T-helper 9 cell (primary cell): ENCODE results near the gene CYTH1.
"Not testable (repeated sequence)": the region's sequence is repeated elsewhere in the genome, so short reads cannot be mapped to it uniquely, and the experiment has no call there.

ENCODE experiments used
- DNase-seq: peaks from one replicate; pipeline ENCODE4 v3.0.0-alpha.2; 2020

The CYTH1 gene

DNA sequence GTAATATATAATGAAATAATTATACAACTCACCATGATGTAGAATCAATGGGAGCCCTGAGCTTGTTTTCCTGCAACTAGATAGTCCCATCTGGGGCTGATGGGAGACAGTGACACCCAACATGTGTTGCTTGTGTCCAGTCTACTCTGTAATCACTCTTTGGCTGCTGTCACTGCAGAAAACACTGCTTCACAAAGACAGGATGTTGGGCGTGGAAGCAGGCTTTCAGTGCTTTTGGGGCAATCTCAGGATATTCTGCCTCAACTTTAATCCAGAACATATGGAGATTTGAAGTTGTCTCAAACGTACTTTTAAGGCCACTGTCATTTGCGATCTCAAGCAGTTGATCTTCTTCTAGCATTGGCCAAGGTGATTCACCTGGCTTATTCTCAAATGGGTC lies 94.9 kb downstream of the CYTH1 start:
- no peak for DNase-seq

GRCh38 chr17:78684026-78684425 lies 98.0 kb downstream of the CYTH1 start:
- DNase-seq: no peak

GRCh38 chr17:78683408-78683961 lies 98.6 kb downstream of the CYTH1 start:
- no peak for DNase-seq

DNA sequence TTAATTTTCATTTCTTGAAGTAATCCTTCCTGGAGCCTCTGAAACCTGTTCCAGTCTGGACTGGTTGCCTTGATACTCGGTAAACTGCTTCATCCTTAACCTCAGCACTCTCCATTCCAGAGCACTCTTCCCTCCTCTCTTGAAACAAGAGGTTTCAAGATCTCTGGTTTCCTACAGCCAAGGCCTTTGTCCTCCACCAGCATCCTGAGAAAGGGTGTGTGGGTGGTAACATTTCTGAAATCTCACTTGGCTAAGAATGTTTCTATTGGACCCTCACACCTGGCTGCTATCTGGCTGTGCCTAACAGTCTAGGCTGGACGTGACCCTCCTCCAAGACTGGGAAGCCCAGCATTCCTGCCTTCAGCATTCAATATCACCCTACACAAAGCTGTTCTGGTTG lies 99.7 kb downstream of the CYTH1 start:
- no peak for DNase-seq

GRCh38 chr17:78680436-78680835 lies 101.6 kb downstream of the CYTH1 start:
- no peak for DNase-seq

- DNase-seq: no peak
These were observed 102.3 kb downstream of the CYTH1 start for GRCh38 chr17:78679495-78680395.

DNA sequence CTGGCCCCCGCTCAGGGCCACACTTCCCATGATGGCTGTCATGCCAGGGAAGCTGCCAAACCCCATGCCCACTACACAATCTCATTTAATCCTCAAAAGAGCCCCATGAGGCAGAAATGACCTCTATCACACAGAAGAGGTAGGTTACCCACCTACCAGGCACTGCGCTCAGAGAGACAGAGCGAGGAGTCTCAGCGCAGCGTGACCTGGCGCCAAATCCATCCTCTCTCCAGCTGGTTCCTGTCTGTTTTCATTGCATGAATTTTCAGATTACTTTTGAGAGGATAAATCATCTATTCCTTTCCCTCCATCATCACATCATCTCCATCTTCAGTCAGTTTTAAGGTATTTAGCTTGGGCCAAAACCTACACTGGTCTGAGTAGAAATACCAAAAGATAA lies 103.4 kb downstream of the CYTH1 start:
- DNase-seq: no peak

GRCh38 chr17:78678222-78678557 lies 103.9 kb downstream of the CYTH1 start:
- no peak for DNase-seq

DNA sequence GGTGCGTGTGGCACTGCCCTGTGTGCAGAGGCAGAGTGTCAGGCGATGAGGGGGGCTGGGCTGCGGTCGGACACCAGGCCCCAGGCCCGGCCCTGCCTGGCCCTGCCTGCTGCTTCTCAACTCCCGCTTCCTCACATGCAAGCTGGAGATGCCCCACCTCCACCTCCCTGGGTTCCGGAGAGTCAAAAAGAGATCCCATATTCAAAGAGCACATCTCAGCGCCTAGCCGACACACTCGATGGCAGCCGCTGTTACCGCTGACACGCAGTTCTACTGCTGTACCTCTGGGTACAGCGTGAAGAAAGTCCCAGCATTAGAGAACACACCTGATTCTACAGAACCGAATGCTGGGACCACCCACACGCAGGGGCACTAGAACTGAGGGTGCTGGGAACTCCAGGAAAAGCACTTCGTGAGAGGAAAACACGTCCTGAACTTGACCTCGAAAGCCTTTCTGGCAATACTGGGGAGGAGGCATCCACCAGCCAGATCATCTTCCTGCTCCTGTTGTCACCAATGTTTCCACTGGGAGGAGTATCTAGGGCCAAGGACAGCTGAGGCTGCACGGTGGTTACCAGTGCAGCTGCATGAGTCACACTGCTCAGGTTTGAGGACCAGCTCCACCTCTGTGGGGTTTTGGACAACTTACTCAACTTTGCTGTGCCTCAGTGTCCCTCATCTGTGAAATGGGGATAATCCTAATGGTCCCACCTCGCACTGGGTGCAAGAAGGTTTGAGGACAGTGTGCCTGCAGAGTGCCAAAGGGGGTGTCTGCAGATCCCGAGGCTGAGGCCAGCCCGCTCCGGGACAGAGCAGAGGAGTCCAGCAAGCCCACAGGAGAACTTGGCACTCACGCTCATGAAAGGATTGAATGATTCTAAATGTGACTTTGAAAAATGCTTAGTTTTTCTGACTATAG lies 104.5 kb downstream of the CYTH1 start:
- no peak for DNase-seq

DNA sequence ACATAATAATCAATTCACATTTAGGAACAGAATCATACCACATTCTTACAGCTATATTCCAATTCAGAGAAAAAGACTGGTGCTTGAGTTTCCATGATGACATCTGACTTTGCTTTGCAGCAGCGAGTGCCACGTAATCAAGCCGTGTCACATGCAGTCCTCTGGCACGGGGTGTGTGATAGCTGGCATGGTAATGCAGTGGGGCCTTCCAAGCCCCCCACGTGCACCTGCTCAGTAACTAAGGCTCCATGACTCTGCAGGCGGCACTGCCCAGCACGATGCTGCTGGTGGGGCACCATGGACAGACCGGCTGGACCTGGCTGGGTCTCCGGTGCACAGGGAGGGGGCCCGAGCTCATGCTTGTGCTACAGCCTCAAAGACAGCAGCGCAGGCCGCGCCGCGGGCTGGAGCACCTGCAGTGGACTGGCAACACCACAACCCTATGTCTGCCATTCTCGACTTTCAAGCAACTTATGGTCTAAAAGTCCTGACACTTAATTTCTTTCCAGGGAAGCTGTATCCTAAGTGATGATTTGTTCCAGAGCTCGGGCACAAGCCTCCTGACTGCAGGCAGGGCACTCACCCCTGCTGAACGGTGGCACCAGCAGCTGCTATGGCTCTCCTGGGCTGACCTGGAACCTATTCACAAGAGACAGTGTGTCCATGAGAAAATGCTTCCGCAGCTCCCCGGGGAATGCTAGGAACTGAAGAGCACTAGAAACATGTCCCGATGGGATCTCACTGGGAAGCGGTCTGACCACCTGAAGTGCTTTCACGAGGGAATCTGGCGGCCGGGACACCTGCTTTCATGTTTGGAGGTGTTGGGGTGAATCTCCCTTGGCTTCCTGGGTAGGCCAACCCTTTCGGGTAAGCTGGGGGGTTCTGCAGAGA lies 105.4 kb downstream of the CYTH1 start:
- no peak for DNase-seq

DNA sequence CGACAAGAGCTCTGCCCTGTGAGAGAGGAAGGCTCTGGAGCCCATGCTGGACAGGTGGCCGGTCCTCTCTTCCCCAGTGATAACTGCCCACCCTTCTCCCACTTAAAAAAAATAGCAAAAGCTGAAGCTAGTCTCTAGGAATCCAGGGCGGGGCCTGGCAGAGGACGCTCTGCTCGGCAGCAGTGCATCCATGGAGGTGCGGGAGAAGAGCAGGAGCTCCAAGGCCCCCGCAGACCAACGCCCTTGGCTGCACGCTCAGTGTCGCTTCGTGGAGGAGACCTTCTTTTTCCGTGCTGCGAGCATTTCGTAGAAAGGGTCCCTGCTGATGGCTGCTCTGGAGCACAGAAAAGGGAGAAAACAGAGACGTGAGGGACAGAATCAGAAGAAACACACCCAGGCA lies 106.2 kb downstream of the CYTH1 start:
- DNase-seq: no peak

- no peak for DNase-seq
These were observed 106.8 kb downstream of the CYTH1 start for GRCh38 chr17:78675316-78675616.

DNA sequence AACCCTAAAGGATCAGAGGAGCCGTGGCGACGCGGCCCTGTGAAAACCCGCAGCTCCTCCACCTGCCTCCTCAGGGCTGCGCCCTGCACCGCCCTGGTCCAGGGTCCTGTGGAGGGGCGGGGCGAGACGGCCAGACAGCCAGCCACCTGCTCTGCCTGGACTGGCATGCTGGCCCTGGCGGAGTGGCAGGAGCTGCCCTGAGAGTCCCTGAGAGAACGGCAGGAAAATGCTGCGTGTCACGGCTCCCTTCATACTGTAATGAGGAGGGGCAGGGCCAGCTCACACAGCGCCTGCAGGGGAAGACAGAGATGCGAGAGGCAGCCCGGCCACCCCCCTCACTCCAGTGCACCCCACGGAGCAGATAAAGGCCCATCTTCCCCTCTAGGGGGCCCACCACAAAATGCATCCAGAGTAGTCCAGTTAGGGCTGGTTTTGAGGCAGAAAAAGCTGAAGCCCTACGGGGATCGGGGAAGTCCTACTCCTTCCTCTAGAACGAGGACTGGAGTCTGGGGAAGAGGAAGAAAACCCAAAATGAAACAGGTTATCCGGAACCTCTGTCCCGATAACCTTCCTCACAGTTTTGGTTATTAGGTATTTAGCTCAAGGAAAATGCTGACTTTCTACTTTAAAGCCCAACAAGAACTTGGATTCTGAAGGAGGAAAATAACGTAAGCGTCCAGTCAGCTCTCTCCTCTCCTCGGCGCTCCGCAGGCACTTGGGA lies 107.3 kb downstream of the CYTH1 start:
- DNase-seq: no peak

GRCh38 chr17:78674156-78674555 lies 107.9 kb downstream of the CYTH1 start:
- DNase-seq: no peak

- DNase-seq: no peak
These were observed 108.7 kb downstream of the CYTH1 start for GRCh38 chr17:78673395-78673794.

DNA sequence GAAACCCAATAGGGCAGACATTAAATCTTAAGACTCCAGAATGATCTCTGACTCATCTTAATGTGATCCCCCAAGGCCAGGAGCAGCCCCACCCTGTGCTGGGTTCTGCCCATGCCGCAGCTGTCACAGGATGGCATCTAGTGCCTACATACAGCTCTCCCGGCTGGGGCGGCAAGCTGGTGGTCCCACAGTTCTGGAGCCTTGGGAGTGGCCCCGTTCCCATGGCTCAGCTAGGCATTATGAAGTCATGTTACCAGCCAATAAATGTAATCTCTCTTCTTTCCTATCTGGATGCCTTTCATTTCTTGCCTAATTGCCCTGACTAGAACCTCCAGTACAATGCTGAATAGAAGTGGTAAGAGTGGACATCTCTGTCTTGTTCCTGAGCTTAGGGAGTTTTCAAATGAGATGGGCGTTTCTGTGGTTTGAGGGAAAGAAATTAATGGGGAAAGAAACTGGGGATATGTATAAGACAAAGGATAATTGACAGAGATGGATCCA lies 109.2 kb downstream of the CYTH1 start:
- DNase-seq: no peak

DNA sequence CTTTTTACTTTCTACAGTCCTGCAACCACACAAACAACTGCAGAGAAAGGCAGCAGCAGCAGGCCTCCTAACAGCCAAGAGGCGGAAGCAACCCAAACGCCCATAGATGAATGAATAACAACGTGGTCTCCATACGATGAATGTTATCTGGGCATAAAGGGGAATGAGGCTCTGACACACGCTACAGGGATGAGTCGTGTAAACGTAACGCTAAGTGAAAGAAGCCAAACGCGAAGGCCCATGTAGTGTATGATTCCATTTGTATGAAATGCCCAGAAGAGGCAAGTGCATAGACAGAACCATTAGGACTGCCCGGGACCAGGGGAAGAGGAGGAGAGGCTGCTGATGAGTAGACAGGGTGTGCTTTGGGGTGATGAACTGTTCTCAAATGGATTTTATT lies 110.1 kb downstream of the CYTH1 start:
- DNase-seq: no peak

GRCh38 chr17:78671726-78672001 lies 110.4 kb downstream of the CYTH1 start:
- DNase-seq: not testable (repeated sequence)

- DNase-seq: no peak
These were observed 111.0 kb downstream of the CYTH1 start for GRCh38 chr17:78670850-78671725.

DNA sequence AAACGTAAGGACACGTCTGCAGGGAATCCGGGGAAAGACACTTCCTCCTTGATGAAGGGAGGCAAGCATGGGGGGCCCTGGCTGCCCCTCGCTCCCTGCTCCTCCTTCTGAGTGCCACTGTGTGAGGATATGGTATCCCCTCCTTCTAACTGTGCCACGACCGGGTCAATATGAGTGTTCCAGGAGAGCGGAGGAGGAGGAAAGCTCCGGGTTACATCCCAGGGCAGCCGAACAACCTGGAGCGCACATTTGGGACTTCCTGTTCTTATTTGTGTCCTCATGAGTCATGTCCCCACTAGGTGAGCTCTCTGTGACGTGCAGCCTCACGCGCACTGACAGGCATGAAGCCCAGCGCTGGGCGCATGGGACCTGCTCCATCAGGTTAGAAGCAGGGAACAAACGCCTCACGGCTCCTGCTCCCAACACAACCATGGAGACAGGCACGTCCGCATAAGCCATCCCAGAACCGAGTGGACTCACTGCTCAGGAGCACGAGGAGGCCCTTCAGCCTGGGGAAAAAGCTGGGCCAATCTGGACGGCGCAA lies 112.0 kb downstream of the CYTH1 start:
- no peak for DNase-seq
